HepG2 (cell line): ENCODE data around the gene MRPL51. TPM values are rescaled to one million over a fixed set of nuclear protein-coding genes. Genes with fewer than 3 reads are reported as not detected.

Source experiments
- ATAC-seq: fragments of 200-7000 bp; cut with Tn5 transposase; 3 replicates; pipeline ENCODE4 v1.9.1; 2020; ENCODE audit warnings: mild to moderate bottlenecking, moderate library complexity
- BruUV-seq: library from RNA; stranded (reverse); fragments of 400-500 nt; replicated peaks from 2 replicates; lab custom pipeline; 2021; lab: Mats Ljungman, UMichigan
- CTCF ChIA-PET: fragments of 300-600 bp; formaldehyde crosslinking; extraction: SDS; loops from one replicate; lab custom pipeline; 2021; ENCODE audit warnings: low total read pairs, inconsistent platforms, low intra/inter-chr PET ratio; lab: Yijun Ruan, JAX
- POLR2A ChIA-PET: fragments of 350-600 bp; sonication (Branson Sonifier 250); formaldehyde crosslinking; loops from one replicate; lab custom pipeline; 2020; ENCODE audit warnings: antibody characterized with exemption, inconsistent platforms; lab: Yijun Ruan, JAX
- DNase-seq: peaks from one replicate; pipeline ENCODE4 v3.0.0-alpha.2; 2015; ENCODE audit warnings: low spot score
- FAIRE-seq: peaks from 3 replicates; lab custom pipeline; 2011; peaks lifted over from hg19 to GRCh38; lab: Jason Lieb, UNC
- H2AFZ ChIP-seq: one replicate; pipeline ENCODE4 v1.6.1; 2011; ENCODE audit warnings: low read length, inconsistent platforms
- H3K27ac ChIP-seq: fragments of 300-600 bp; 3 replicates; pipeline ENCODE4 v1.8.0; 2011; ENCODE audit warnings: mixed run types, mild to moderate bottlenecking, mixed read lengths, low read length, inconsistent platforms; ENCODE audit not compliant: insufficient read depth; ENCODE audit errors: extremely low read length
- H3K27me3 ChIP-seq, 2 experiments: fragments of 200-600 bp in 1 of 2; 2 replicates in 1 of 2; 3 replicates in 1 of 2; pipeline versions ENCODE4 v1.6.0 to v1.8.0; 2011; ENCODE audit warnings: low read length in 2 of 2, mild to moderate bottlenecking in 2 of 2, moderate library complexity in 2 of 2, inconsistent platforms in 1 of 2; ENCODE audit not compliant: insufficient read depth in 2 of 2, control insufficient read depth in 1 of 2
- H3K36me3 ChIP-seq, 2 experiments: fragments of 200-600 bp in 1 of 2; replicated peaks in 1 of 2; 2 replicates in 1 of 2; 3 replicates in 1 of 2; pipeline versions ENCODE4 v1.5.1 to v1.8.0; 2011; ENCODE audit warnings: low read length in 2 of 2, inconsistent platforms in 1 of 2; ENCODE audit not compliant: insufficient read depth in 2 of 2, control insufficient read depth in 1 of 2
- H3K4me1 ChIP-seq: 2 replicates; pipeline ENCODE4 v1.5.1; 2012; ENCODE audit warnings: low read length, inconsistent platforms; ENCODE audit not compliant: insufficient read depth
- H3K4me2 ChIP-seq: 2 replicates; pipeline ENCODE4 v1.6.0; 2011; ENCODE audit warnings: low read depth, low read length, inconsistent platforms
- H3K4me3 ChIP-seq, 3 experiments: fragments of 200-600 bp in 1 of 3; sonication (generic), shearing (Covaris generic) in 1 of 3; replicated peaks in 1 of 3; 2 replicates each; pipeline ENCODE4 v1.5.1; 2011 to 2016; ENCODE audit warnings: low read length in 3 of 3, inconsistent platforms in 2 of 3, low read depth in 2 of 3, mild to moderate bottlenecking in 2 of 3, control low read depth in 1 of 3, mixed read lengths in 1 of 3; ENCODE audit not compliant: insufficient read depth in 1 of 3
- H3K79me2 ChIP-seq: one replicate; pipeline ENCODE4 v1.6.1; 2011; ENCODE audit warnings: low read length, inconsistent platforms; ENCODE audit not compliant: insufficient read depth
- H3K9ac ChIP-seq: 2 replicates; pipeline ENCODE4 v1.6.0; 2011; ENCODE audit warnings: mild to moderate bottlenecking, low read depth, low read length, inconsistent platforms; ENCODE audit not compliant: insufficient read depth
- H3K9me3 ChIP-seq: 2 replicates; pipeline ENCODE4 v1.5.1; 2012; ENCODE audit warnings: mild to moderate bottlenecking, low read length
- H4K20me1 ChIP-seq: 2 replicates; pipeline ENCODE4 v1.6.0; 2011; ENCODE audit warnings: inconsistent platforms, mild to moderate bottlenecking, low read length, moderate library complexity; ENCODE audit not compliant: insufficient read depth
- BRD4 ChIP-seq: sonication (generic); formaldehyde crosslinking; IDR thresholded peaks from 2 replicates; pipeline ENCODE4 v1.4.0; 2020; ENCODE audit warnings: missing genetic modification reagents
- DDIT3 ChIP-seq: sonication (generic); formaldehyde crosslinking; IDR thresholded peaks from 2 replicates; pipeline ENCODE4 v1.4.0; 2020; ENCODE audit warnings: mild to moderate bottlenecking, missing genetic modification reagents
- DPF2 ChIP-seq: sonication (generic); formaldehyde crosslinking; IDR thresholded peaks from 2 replicates; pipeline ENCODE4 v1.4.0; 2020; ENCODE audit warnings: mild to moderate bottlenecking, low read depth, missing genetic modification reagents, borderline replicate concordance
- GTF3A ChIP-seq: sonication (generic); formaldehyde crosslinking; conservative IDR thresholded peaks from 2 replicates; pipeline ENCODE4 v1.4.0; 2020; ENCODE audit warnings: mild to moderate bottlenecking, missing genetic modification reagents
- JUN ChIP-seq: sonication (generic); formaldehyde crosslinking; IDR thresholded peaks from 2 replicates; pipeline ENCODE4 v1.4.0; 2020; ENCODE audit warnings: mild to moderate bottlenecking, missing genetic modification reagents
- PAF1 ChIP-seq: IDR thresholded peaks from 2 replicates; pipeline ENCODE4 v1.6.1; 2016; ENCODE audit warnings: missing genetic modification reagents, missing compliant biosample characterization
- POLR2AphosphoS5 ChIP-seq: IDR thresholded peaks from 2 replicates; pipeline ENCODE4 v1.6.1; 2012; ENCODE audit warnings: low read depth, low read length
- POLR2G ChIP-seq: fragments of 200-400 bp; formaldehyde crosslinking; IDR thresholded peaks from 2 replicates; pipeline ENCODE4 v1.6.1; 2018; ENCODE audit warnings: mild to moderate bottlenecking, low read depth, low read length, moderate library complexity
- RBFOX2 ChIP-seq: fragments of 200-400 bp; formaldehyde crosslinking; IDR thresholded peaks from 2 replicates; pipeline ENCODE4 v1.6.1; 2017; ENCODE audit warnings: low read depth, mild to moderate bottlenecking, low read length
- RBM22 ChIP-seq: fragments of 200-400 bp; formaldehyde crosslinking; optimal IDR thresholded peaks from 2 replicates; pipeline ENCODE3; 2017; ENCODE audit warnings: mild to moderate bottlenecking, low read length, moderate library complexity
- YEATS4 ChIP-seq: sonication (generic); formaldehyde crosslinking; IDR thresholded peaks from 2 replicates; pipeline ENCODE4 v1.4.0; 2020; ENCODE audit warnings: missing genetic modification reagents, borderline replicate concordance
- ZNF136 ChIP-seq: sonication (generic); formaldehyde crosslinking; IDR thresholded peaks from 2 replicates; pipeline ENCODE4 v1.8.1; 2022; ENCODE audit warnings: low read depth, mild to moderate bottlenecking, moderate library complexity, missing genetic modification reagents
- ZNF274 ChIP-seq: sonication (generic); formaldehyde crosslinking; IDR thresholded peaks from 2 replicates; pipeline ENCODE4 v1.5.1; 2020; ENCODE audit warnings: mild to moderate bottlenecking, missing genetic modification reagents
- ZNF430 ChIP-seq: sonication (generic); formaldehyde crosslinking; IDR thresholded peaks from 2 replicates; pipeline ENCODE4 v1.9.0; 2021; ENCODE audit warnings: mild to moderate bottlenecking, missing genetic modification reagents
- ZNF562 ChIP-seq: sonication (generic); formaldehyde crosslinking; IDR thresholded peaks from 2 replicates; pipeline ENCODE4 v1.8.0; 2022; ENCODE audit warnings: missing genetic modification reagents, borderline replicate concordance
- ZNF567 ChIP-seq: sonication (generic); formaldehyde crosslinking; IDR thresholded peaks from 2 replicates; pipeline ENCODE4 v1.8.1; 2023; ENCODE audit warnings: mild to moderate bottlenecking, missing genetic modification reagents, borderline replicate concordance
- ZNF570 ChIP-seq: sonication (generic); formaldehyde crosslinking; IDR thresholded peaks from 2 replicates; pipeline ENCODE4 v1.4.0; 2020; ENCODE audit warnings: mild to moderate bottlenecking, missing genetic modification reagents, borderline replicate concordance
- WGBS: methylation state at CpG from one replicate; pipeline ENCODE4 v1.1.6; 2017; ENCODE audit warnings: low lambda C conversion rate; 5-methylcytosine and 5-hydroxymethylcytosine counted together
- in situ Hi-C: cut with HindIII; loops from 2 replicates; pipeline ENCODE4 v1.10.0; 2017; ENCODE audit warnings: low pct_unique_long_range_greater_than_20kb; ENCODE audit not compliant: extremely low pct_ligation_motif_present
- intact Hi-C: fragments of 100-400 bp; cut with micrococcal nuclease; formaldehyde crosslinking; loops from one replicate; pipeline ENCODE4 v1.10.0; 2022; ENCODE audit not compliant: unreplicated experiment
- polyA plus RNA-seq, 8 experiments: library from polyadenylated mRNA; depleted of rRNA in 3 of 8; stranded (reverse) in 7 of 8; unstranded in 1 of 8; fragments of >200 nt; fragmentation: Illumina TruSeq in 4 of 8; extraction: Trizol in 4 of 8; gene quantifications; 2 replicates each; pipeline versions ENCODE4 v1.2.1 to v1.2.3, GENCODE V29; 2011 to 2016; ENCODE audit warnings: low read depth in 4 of 8, missing spikeins in 1 of 8, mixed read lengths in 1 of 8; ENCODE audit not compliant: insufficient read depth in 1 of 8
- total RNA-seq, 5 experiments: library from RNA; depleted of rRNA; stranded (reverse); fragments of >200 nt; fragmentation: Illumina TruSeq; extraction: Trizol; gene quantifications; 2 replicates each; pipeline ENCODE4 v1.2.3, GENCODE V29; 2016; ENCODE audit warnings: low read depth in 1 of 5
- TF ChIP-seq, protein P1 (sequence below): sonication (generic); formaldehyde crosslinking; IDR thresholded peaks from 2 replicates; pipeline ENCODE4 v1.8.1; 2023; ENCODE audit warnings: mild to moderate bottlenecking, inconsistent platforms, moderate library complexity, missing genetic modification reagents, borderline replicate concordance

The MRPL51 gene
- total and polyA plus RNA-seq, 2 of the 13 experiments (the other 11 are each of a cell fraction or from before 2014, with no cell fraction given) = 64.8 to 278 TPM

GRCh38 chr12:6536894-6537579 is 44.0 kb upstream of the MRPL51 start (continued):
- TF ChIP-seq ZNF274 (0 out of 2 replicates have a peak, but pooled peaks have one; percentile 31), PAF1 (CRISPR knock-in tag) (no peak; the same call in 1 of the 2 replicates)

GRCh38 chr12:6535960-6536847 is 43.1 kb upstream of the MRPL51 start:
- Histone ChIP-seq H3K79me2 (peaks cover 33% of the 10 kb centered on the region), H3K27ac (peak overlapping the region; percentile 97), H2AFZ (no peak overlapping the region), H4K20me1 (peaks cover 41% of the 10 kb centered on the region), H3K9me3 (no peaks in the 10 kb centered on the region), H3K4me2 (peak overlapping the region; percentile 98), H3K4me3 (peak overlapping the region; percentile 94 to 99 (median 97)), H3K9ac (peak overlapping the region; percentile 96), H3K4me1 (peaks cover 49% of the 10 kb centered on the region), H3K36me3 (peaks cover 0 to 34% of the 10 kb centered on the region in 2 experiments; a peak in 4 of 5 replicates), H3K27me3 (no peaks in the 10 kb centered on the region; a peak in 1 of 5 replicates)
- FAIRE-seq (no peak), DNase-seq (peak; percentile 23), ATAC-seq (no peak)
- intact Hi-C loops = loop anchor here (10.0 kb wide), 2 partner anchors 61 to 191 kb away; partner anchors contain the start of genes TNFRSF1A and VAMP1
- ChIA-PET POLR2A (interaction anchor here (0.8 to 3.5 kb wide), 13 partner anchors 15 to 200 kb away, joined by 3 to 54 read pairs (median 4); partner anchors contain the start of genes IFFO1, LTBR, NOP2 and TAPBPL), CTCF (no interaction called here)
- 56% methylated on average over 8 of the region's 10 CpGs for WGBS
- no TSS peak for BruUV-seq
- in situ Hi-C loops = loop anchor here (10.0 kb wide), 1 partner anchor 111 kb away; no protein-coding TSS in a partner anchor
- TF ChIP-seq ZNF570 (CRISPR knock-in tag) = no peak
- TF ChIP-seq ZNF136 (CRISPR knock-in tag) = no peak
- no peak for TF ChIP-seq ZNF562 (CRISPR knock-in tag)
- TF ChIP-seq JUN = no peak
- peak; percentile 33; the same call in 1 of the 2 replicates for TF ChIP-seq POLR2G
- TF ChIP-seq RBFOX2 = peak; percentile 25; the same call in 1 of the 2 replicates
- TF ChIP-seq ZNF567 = no peak
- no peak for TF ChIP-seq BRD4 (CRISPR knock-in tag)
- TF ChIP-seq DDIT3 = no peak
- no peak for TF ChIP-seq DPF2 (CRISPR knock-in tag)
- peak; percentile 34 for TF ChIP-seq RBM22
- no peak for TF ChIP-seq GTF3A (CRISPR knock-in tag)
- TF ChIP-seq, protein P1, sequence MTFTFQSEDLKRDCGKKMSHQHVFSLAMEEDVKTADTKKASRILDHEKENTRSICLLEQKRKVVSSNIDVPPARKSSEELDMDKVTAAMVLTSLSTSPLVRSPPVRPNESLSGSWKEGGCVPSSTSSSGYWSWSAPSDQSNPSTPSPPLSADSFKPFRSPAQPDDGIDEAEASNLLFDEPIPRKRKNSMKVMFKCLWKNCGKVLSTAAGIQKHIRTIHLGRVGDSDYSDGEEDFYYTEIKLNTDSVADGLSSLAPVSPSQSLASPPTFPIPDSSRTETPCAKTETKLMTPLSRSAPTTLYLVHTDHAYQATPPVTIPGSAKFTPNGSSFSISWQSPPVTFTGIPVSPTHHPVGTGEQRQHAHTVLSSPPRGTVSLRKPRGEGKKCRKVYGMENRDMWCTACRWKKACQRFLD (CRISPR knock-in tag) = no peak
- TF ChIP-seq POLR2AphosphoS5 = peak; percentile 11; the same call in 1 of the 2 replicates
- TF ChIP-seq ZNF430 = peak; percentile 31; the same call in 1 of the 2 replicates
- TF ChIP-seq YEATS4 (CRISPR knock-in tag) = no peak
